GM21447 (cell line): ENCODE measurements around the gene IGLL5.
"Not testable (repeated sequence)": the region's sequence is repeated elsewhere in the genome, so short reads cannot be mapped to it uniquely, and the experiment has no call there.

Experiments used
- ATAC-seq: cut with Tn5 transposase; IDR thresholded peaks from one replicate; pipeline ENCODE4 v1.9.1; 2021; ENCODE audit not compliant: unreplicated experiment

IGLL5 gene

DNA sequence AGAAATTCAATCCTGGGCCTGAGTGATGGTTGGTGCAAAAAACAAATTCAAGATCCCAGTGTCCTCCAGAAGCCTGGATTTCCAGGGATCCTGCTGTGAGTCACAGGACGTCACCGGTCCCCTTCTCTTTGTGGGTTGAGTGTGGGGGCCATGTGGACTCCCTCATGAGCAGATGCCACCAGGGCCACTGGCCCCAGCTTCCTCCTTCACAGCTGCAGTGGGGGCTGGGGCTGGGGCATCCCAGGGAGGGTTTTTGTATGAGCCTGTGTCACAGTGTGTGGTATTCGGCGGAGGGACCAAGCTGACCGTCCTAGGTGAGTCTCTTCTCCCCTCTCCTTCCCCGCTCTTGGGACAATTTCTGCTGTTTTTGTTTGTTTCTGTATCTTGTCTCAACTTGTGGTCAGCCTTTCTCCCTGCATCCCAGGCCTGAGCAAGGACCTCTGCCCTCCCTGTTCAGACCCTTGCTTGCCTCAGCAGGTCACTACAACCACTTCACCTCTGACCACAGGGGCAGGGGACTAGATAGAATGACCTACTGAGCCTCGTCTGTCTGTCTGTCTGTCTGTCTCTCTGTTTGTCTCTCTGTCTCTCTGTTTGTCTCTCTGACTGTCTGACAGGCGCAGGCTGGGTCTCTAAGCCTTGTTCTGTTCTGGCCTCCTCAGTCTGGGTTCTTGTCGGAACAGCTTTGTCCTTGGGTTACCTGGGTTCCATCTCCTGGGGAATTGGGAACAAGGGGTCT lies 11.9 kb downstream of the IGLL5 start:
- ATAC-seq, result not testable (repeated sequence)

DNA sequence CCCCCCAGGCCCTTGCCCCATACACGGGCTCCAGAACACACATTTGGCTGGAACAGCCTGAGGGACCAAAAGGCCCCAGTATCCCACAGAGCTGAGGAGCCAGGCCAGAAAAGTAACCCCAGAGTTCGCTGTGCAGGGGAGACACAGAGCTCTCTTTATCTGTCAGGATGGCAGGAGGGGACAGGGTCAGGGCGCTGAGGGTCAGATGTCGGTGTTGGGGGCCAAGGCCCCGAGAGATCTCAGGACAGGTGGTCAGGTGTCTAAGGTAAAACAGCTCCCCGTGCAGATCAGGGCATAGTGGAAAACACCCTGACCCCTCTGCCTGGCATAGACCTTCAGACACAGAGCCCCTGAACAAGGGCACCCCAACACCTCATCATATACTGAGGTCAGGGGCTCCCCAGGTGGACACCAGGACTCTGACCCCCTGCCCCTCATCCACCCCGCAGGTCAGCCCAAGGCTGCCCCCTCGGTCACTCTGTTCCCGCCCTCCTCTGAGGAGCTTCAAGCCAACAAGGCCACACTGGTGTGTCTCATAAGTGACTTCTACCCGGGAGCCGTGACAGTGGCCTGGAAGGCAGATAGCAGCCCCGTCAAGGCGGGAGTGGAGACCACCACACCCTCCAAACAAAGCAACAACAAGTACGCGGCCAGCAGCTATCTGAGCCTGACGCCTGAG lies 13.1 kb downstream of the IGLL5 start:
- not testable (repeated sequence) for ATAC-seq

DNA sequence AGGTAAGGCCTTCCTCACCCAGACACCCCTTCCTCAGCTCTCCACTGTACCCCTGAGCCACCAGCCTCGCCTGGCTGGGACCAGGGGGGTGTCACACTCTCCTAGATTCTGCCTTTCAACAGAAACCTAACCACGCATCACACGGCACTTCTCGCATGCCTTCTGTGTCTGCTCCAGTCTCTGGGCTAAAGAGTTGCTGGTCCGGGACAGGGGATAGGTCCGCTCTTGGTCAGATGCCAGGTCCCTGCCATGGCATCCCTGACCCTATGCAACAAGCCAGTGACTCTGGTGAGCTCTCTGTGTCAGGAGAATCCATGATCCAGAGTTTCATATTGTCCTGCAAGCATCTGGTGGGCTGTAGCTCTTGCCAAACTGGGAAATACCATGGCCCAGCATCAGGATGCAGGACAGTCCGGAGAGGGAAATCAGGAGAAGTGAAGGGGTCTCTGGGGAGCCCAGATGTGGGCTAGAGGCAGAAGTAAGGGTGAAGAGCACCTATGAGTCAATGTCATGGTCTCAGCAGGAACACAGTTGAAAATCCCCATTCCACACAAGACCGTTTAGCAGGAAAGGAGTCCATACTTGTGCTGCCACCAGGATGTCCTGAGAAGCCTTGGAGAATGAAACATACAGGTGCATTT lies 14.1 kb downstream of the IGLL5 start:
- ATAC-seq, result no peak

- ATAC-seq, result no peak
These were observed 14.8 kb downstream of the IGLL5 start for GRCh38 chr22:22902247-22903001.

GRCh38 chr22:22903355-22903777 lies 15.8 kb downstream of the IGLL5 start:
- no peak for ATAC-seq

GRCh38 chr22:22903781-22904192 lies 16.2 kb downstream of the IGLL5 start:
- ATAC-seq, result not testable (repeated sequence)

GRCh38 chr22:22904736-22905135 lies 17.1 kb downstream of the IGLL5 start:
- not testable (repeated sequence) for ATAC-seq

GRCh38 chr22:22906391-22906790 lies 18.8 kb downstream of the IGLL5 start:
- not testable (repeated sequence) for ATAC-seq

DNA sequence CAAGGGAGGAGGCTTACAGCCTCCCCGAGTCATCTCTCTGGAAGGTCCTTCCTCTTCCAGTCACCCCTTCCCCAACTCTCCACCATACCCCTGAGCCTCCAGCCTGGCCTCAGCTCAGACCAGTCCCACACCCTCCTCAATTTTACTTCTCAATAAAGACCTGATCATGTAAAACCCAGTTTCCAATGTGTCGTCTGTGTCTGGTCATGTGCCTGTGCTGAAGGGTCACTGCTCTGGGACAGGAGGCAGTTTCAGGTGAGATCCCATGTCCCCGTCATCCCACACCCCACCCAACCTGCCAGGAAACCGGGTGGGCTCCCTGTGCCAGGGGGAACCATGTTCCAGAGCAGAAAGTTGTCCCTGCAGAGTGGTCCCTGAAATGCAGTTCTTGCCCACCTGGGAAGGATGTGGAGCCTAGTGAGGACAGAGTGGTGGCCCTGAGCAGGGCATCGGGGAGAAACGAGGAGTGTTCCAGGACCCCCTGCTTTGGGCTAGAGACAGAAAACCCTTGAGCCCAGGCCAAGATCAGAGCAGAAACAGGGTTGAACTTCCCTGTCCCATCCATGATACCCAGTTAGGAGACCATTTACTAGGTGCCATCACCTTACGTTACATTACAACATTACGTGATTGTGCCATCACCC lies 19.4 kb downstream of the IGLL5 start:
- no peak for ATAC-seq

DNA sequence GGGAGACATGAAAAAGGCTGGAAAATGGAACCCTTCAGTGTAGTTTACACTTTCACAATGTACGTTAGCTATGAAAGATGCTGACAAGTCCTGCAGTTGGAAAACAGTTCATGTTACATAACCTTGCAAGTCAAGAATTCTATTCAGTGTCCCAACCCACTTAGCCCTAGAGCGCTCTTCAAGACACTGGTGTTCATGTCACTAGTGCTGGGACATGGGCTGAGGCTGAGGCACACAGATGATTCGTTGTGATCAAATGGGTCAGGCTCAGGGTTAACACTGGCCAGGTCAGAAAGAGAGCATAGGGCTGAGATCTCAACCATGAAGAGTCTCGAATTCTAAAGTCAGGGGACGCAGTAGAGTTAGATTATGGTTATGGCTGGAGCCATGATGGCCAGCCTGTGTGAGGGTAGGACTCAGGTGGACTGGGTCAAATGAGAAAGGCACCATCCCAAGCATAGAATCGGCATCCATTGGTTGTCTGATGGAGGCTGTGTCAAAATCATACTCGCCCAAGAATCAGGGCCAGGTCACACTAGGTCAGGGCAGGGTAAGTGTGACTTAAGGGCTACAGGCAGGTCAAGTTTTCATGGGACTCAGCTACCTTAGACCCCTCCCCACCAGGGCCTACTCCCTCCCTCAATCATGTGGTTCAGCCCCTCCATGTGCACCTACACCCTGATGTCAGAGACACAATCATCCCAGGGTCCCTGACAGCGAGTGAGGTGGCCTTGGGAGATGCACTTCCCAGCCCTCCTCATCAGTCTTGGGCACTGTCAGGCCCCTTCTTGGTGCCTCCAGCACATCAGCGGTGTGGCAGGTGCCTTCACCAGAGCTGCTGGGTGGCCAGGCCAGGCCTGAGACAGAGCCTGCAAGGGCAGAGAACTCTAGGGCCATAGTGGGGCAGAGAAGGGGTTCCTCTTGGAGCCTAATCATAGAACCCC lies 20.2 kb downstream of the IGLL5 start:
- no peak for ATAC-seq

DNA sequence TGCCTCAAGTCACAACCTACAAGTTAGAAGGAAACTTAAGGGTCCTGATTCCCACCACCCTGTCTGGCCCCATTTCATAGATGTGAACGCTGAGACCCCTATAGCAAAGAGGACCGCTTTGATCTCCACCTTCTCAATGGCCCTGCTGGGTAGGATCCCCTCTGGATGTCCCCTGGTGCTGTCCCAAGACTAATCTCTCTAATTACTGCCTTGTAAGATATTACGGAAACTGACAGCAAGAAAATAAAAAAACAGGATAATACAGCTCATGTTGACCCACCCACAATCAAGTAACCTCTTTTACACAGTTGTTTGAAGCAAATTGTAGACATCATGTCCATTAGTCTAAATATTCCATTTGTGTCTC lies 20.9 kb downstream of the IGLL5 start:
- ATAC-seq, result no peak

DNA sequence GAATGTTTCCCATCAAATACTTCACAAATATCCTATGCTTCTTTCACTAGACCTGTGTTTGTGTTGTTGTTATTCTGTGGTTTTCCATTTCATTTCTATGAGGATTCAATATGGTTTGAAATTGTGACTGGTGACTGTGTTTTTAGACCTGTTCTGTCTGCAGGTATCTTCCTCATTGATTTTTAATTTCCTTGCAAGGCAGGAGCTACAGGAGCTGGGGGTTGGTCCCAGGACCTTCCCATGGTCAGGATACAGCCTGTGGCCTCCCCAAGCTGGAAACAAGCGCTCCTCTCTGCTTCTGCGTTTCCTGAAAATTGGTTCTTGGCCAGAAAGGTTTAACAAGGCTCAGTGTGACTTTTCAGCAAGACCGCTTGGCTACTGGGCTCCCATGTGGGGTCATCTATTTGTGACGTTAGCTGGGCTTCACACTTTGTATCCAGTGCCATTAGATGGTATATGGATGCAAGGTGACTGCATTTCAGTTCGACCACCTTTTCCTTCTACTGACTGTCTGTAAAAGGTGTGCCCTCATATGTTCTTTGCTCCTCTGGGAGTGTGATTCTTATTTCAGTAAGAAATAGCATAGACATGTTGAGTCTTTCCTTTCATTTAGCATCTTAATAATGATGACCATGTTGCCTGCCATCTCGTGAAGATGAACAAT lies 21.5 kb downstream of the IGLL5 start:
- ATAC-seq, result no peak

GRCh38 chr22:22909605-22910271 lies 22.1 kb downstream of the IGLL5 start:
- no peak for ATAC-seq

GRCh38 chr22:22910272-22911240 lies 22.9 kb downstream of the IGLL5 start:
- ATAC-seq, result no peak

DNA sequence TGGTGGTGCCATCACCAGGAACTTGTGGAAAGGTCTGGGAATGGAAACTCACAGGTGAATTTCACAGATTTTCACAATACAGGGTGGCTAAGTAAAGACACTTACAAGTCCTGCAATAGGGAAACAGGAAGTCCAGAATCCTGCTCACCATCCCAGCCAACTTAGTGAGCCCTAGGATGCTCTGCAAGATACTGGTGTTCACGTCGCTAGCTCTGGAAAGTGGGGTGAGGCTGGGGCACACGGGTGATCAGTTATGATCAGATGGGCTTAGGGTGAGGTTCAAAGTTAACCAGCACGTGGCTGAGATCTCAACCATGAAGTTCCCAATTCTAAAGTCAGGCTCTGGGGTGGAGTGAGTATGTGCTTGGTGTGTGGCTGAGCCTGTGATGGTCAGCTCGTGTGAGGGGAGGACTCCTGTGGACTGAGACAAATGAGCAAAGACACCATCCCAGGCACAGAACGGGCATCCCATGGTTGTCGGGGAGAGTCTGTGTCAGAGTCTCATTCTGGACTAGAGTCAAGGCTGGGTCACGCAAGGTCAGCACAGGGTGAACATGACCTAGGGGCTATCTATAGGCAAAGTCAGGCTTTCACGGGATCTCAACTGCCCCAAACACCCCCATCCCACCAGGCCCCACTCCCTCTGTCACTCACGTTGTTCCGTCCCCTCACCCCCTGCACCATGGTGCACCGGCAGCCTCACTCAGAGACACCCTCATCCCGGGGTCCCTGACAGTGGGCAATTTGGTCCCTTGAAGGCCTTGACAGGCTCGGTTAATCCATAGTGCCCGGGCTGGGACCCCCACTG lies 23.9 kb downstream of the IGLL5 start:
- no peak for ATAC-seq

DNA sequence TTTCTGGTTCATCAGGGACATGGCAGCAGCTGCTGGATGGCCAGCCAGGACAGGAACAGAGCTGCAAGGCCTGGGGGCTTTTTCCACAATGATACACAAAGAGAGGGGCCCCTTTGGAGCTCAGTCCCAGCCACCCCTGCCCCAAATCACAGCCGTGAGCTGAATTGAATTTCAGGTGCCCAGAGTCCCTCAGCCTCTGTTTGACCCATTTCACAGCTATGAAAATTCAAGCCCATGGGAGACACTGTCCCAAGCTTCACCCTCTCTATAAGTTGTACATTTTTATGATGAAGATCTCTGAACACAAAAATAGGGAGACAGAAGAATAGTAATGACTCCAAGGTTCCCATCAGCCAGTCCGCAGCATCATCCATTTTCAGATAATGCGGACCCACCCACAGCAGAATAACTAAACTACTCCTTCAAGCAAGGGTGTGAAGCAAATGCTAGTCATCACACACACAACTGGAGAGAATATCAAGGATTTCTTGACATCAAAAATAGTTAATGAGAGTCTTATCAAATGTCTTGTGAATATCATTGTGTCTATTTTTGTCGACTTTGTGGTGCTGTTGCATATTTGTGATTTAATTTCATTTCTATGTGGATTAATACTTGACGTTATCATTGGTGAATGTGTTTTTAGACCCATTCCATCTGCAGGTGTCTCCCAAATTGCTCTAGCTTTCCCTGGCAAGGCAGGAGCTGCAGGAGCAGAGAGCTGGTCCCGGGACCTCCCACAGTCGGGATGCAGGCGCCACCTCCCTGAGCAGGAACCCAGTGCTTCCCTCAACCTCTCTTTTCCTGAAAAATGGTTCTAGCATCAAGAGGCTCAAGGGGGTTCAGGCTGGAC lies 24.7 kb downstream of the IGLL5 start:
- ATAC-seq, result no peak
